ENCODE data around the gene GJC1.

GJC1 gene

GRCh38 chr17:44829523-44830358, at the start of gene GJC1:
GJC1 (minus strand) TSS chr17:44830287; CDS start chr17:44805817, 24,470 bp downstream.
- peak; percentile 31 for DNase-seq

- no peak for DNase-seq
These were observed 49.3 kb upstream of the GJC1 start for GRCh38 chr17:44879376-44879775.

GRCh38 chr17:44878627-44879221, 48.6 kb upstream of the GJC1 start:
- no peak for DNase-seq

DNA sequence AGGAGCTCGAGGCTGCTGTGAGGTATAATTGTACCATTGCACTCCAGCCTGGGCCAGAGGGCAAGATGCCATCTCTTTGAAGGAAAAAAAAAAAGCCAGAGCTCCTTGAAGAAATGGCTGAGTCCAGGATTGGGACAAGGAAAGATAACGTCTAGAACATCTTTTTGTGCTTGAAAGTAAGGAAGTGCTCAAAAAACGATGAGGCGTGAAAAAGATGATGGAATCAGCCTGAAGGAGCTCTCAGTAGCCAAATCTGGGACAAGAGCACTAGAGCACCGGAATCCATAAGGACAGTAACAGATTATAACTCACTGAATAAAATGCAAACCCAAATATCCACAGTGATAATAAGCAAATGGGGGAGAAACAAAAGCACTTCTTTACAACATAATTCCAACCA, 47.0 kb upstream of the GJC1 start:
- no peak for DNase-seq

DNA sequence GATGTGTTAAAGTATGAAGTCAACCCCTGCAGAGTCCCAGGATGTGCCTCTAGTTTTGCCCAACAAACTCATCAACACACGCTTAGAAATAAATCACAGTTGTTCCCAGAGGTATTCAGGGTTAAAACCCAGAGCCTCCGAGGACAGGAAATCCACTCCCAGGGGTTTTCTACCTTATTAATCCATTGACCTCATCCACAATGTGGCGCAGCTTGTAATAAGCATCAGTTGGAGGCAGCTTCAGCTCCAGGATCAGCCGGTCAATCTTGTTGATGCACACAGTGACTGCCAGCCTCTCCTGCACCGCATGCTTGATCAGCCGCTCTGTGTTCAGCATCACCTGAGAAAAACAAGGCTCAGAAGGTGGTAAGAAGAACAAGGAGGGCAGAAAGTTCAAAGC, 45.7 kb upstream of the GJC1 start:
- no peak for DNase-seq

- no peak for DNase-seq
These were observed 42.2 kb upstream of the GJC1 start for GRCh38 chr17:44872131-44872768.

DNA sequence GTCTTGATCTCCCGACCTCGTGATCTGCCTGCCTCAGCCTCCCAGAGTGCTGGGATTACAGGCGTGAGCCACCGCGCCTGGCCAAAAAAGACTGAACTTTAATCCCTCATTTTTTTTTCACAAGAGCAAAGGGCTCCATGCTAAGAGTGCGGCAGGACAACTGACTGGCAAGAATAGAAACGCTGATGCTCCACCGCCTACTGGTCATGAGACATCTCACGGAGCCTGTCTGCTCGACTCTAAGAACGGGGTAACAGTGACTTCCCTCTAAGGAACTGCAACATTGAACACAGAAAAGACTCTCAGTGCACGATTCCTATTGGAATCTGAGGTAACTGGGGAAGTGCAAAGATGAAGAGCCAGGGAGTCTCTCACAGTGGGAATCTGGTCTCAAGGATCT, 41.5 kb upstream of the GJC1 start:
- no peak for DNase-seq

GRCh38 chr17:44867841-44868240, 37.8 kb upstream of the GJC1 start:
- no peak for DNase-seq

DNA sequence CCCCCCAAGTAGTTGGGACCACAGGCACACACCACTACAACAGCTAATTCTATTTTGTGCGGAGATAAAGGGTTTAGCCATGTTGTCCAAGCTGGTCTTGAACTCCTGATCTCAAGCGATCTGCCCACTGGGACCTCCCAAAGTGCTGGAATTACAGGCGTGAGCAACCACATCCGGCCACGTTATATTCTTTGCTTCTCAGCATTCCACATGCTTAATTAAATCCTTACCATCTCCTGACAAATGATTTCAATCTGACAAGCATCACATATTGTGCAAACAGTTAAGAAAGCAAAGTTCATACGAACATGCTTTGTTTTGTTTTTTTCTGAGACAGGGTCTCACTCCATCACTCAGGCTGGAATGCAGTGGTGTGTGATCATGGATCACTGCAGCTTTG, 35.8 kb upstream of the GJC1 start:
- no peak for DNase-seq

- peak; percentile 61 for DNase-seq
These were observed 35.2 kb upstream of the GJC1 start for GRCh38 chr17:44865231-44865660.

DNA sequence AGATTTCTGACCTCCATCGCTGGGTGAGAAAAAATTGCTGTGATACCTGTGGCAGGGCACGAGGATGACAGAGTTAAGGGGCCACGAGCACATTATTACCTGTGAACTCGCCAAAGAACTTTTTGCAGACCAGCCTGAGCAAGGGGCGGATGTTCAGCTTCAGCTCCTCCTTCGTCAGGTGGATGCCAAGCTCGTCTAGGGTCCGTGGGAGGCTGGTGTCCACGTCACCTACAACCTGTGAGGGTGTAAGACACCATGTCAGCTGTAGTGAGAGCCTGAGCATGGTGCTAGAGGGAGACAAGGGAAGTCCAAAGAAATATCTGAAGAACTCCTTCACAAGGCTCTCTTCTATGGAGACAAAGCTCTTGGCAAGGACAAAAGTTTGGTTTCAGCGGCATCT, 34.7 kb upstream of the GJC1 start:
- DNase-seq: no peak

GRCh38 chr17:44863061-44863918, 33.2 kb upstream of the GJC1 start:
- no peak for DNase-seq

- no peak for DNase-seq
These were observed 32.3 kb upstream of the GJC1 start for GRCh38 chr17:44862278-44862914.

DNA sequence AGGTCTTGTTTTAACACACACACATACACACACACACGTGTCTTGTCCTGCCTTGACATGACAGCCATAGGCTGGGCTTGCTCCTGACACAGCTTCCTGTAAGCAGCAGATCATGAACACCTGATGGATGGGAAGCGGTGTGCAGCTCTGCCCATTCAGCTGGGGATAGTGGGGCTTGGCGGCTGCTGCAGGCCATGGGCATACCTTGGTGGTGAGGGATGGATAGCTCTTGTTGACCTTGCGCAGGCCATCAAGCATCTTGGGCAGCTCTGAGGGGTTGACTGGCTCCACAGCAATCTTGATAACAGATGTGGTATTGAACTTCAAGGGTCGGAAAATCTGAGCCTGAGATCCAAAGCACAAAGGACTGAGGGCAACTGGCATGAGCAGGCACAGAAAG, 29.6 kb upstream of the GJC1 start:
- DNase-seq: no peak

DNA sequence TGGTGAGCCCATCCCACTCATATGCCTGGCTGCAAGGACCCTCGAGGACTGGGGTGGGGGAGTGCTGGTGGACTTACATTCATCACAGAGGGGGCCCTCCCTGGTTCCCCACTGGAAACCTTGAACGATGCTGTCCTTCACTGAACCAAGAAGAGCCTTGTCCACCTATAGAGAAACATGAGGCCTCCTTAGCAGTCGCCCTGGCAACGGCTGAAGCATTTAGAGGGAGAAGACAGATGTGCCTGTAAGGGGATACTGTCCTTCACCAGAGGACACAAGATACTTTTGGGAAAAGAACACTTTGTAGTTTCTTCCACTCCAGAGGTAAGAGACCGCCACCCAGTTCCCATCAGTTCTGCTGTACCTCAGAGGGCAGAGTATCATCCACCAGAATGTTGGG, 24.1 kb upstream of the GJC1 start:
- DNase-seq: no peak

GRCh38 chr17:44850612-44851011, 20.5 kb upstream of the GJC1 start:
- no peak for DNase-seq

DNA sequence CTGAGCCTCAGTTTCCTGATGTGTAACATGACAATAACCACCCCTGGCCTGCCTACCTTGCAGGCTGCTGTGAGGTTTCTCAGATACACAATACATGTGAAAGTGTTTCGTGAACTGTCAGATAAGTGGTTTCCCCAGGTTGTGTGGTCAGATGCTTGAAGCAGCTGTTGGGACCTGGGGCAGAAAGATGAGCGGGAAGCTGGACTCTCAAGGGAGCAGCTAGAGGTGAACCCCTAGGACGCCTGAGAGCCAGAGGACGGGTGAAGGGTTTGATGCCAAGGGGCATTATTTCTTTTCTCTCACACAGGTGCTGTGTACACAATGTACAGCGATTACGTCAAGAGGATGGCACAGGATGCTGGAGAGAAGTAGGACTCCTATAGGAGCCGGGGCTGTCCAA, 19.9 kb upstream of the GJC1 start:
- no peak for DNase-seq

GRCh38 chr17:44848961-44849489, 18.9 kb upstream of the GJC1 start:
- DNase-seq: no peak

GRCh38 chr17:44848257-44848795, 18.2 kb upstream of the GJC1 start:
- no peak for DNase-seq

DNA sequence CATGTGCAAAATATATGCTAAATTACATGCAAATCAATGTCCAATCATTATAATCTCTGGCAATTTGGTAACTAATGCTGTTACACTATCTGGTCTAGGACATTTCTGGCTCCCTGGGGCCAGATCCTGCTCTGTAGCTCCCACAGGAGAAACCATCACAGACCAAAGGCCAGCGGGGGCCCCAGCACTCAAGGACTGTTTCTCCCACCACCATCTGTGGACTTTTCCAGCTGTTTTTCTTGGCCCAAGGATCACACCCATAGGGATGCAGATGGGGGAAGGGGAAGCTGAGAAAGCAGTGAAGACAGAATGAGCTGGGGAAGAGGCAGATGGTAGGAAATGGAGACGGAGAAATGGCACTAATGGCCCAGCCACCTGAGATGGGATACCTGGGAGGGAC, 17.5 kb upstream of the GJC1 start, which contains the start of gene HIGD1B:
Gene HIGD1B, plus strand, starts transcription at position 298 of the 400 bp plus-strand sequence. CDS start 270 bp downstream, outside the sequence.
- no peak for DNase-seq

- no peak for DNase-seq
These were observed 16.1 kb upstream of the GJC1 start for GRCh38 chr17:44846206-44846605.

DNA sequence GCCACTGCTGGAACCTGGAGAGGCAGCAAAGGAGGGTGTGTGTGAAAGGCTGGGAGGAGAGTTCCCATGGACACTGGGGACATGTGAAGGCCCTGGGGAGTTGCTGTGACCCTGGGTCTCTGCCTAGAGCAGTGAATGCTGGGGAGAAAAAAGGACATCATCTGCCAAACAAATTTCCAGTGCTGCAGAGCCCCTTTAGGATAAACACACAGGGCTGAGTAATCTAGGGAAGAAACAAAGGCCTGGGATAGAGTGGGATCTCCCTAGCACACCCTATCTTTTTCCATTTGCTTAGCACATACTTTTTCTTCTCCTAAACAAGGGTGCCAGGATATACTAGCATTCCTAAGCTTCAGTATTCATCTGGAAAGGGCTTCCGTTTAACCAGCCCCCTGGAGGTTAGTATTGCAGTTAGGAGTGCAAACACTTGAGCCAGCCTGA, 14.3 kb upstream of the GJC1 start:
- DNase-seq: no peak

All from stimulated activated CD4-positive, alpha-beta T cell treated with anti-CD3 and anti-CD28 coated beads, Interleukin-4, amount 100 ng/mL, for 1 hour (primary cell).